HUES6 (cell line): ENCODE results near the gene RGMA.

ENCODE experiments used
- H3K27ac ChIP-seq: 2 replicates; pipeline ENCODE4 v1.7.0; 2013; ENCODE audit warnings: low read depth, mild to moderate bottlenecking, low read length, inconsistent platforms
- H3K27me3 ChIP-seq: 2 replicates; pipeline ENCODE4 v1.6.1; 2013; ENCODE audit warnings: low read length; ENCODE audit not compliant: control insufficient read depth, insufficient read depth
- H3K36me3 ChIP-seq: 2 replicates; pipeline ENCODE4 v1.6.1; 2013; ENCODE audit warnings: low read length; ENCODE audit not compliant: control insufficient read depth, insufficient read depth
- H3K4me1 ChIP-seq: 2 replicates; pipeline ENCODE4 v1.6.1; 2013; ENCODE audit warnings: low read length; ENCODE audit not compliant: control insufficient read depth, insufficient read depth
- H3K4me3 ChIP-seq: 2 replicates; pipeline ENCODE4 v1.5.1; 2013; ENCODE audit warnings: low read depth, low read length
- H3K9ac ChIP-seq: one replicate; pipeline ENCODE4 v1.6.1; 2013; ENCODE audit warnings: mild to moderate bottlenecking, low read length
- H3K9me3 ChIP-seq: 2 replicates; pipeline ENCODE4 v1.6.1; 2013; ENCODE audit warnings: low read depth, low read length; ENCODE audit not compliant: control insufficient read depth, insufficient read depth

The RGMA gene

GRCh38 chr15:93057618-93058017, 31.4 kb downstream of the RGMA start:
- Histone ChIP-seq H3K27ac (no peak overlapping the region), H3K27me3 (no peaks in the 10 kb centered on the region), H3K9me3 (no peaks in the 10 kb centered on the region), H3K9ac (no peak overlapping the region), H3K4me1 (peaks cover 42% of the 10 kb centered on the region), H3K36me3 (peaks cover 28% of the 10 kb centered on the region; the same call in 1 of the 2 replicates), H3K4me3 (no peak overlapping the region)

GRCh38 chr15:93056836-93057235, 32.2 kb downstream of the RGMA start:
- H3K4me3 ChIP-seq, result no peak overlapping the region
- no peaks in the 10 kb centered on the region for H3K9me3 ChIP-seq
- H3K4me1 ChIP-seq, result peaks cover 36% of the 10 kb centered on the region
- H3K9ac ChIP-seq, result no peak overlapping the region
- no peaks in the 10 kb centered on the region for H3K27me3 ChIP-seq
- H3K27ac ChIP-seq, result no peak overlapping the region
- peaks cover 35% of the 10 kb centered on the region for H3K36me3 ChIP-seq

- no peak overlapping the region for H3K4me3 ChIP-seq
- H3K27ac ChIP-seq, result no peak overlapping the region
- no peaks in the 10 kb centered on the region for H3K27me3 ChIP-seq
- peaks cover 21% of the 10 kb centered on the region for H3K4me1 ChIP-seq
- H3K9ac ChIP-seq, result no peak overlapping the region
- H3K9me3 ChIP-seq, result no peaks in the 10 kb centered on the region
- H3K36me3 ChIP-seq, result peaks cover 50% of the 10 kb centered on the region
Measured at GRCh38 chr15:93055211-93055610, 33.8 kb downstream of the RGMA start.

GRCh38 chr15:93052090-93052879, 36.7 kb downstream of the RGMA start:
- Histone ChIP-seq H3K9me3 (no peaks in the 10 kb centered on the region), H3K36me3 (peaks cover 76% of the 10 kb centered on the region), H3K9ac (no peak overlapping the region), H3K4me3 (no peak overlapping the region), H3K27ac (no peak overlapping the region), H3K4me1 (no peaks in the 10 kb centered on the region; the same call in 1 of the 2 replicates), H3K27me3 (no peaks in the 10 kb centered on the region)

- Histone ChIP-seq H3K4me1 (no peaks in the 10 kb centered on the region; the same call in 1 of the 2 replicates), H3K36me3 (peaks cover 78% of the 10 kb centered on the region), H3K9me3 (peaks cover 3% of the 10 kb centered on the region; the same call in 1 of the 2 replicates), H3K27me3 (no peaks in the 10 kb centered on the region), H3K27ac (no peak overlapping the region), H3K9ac (no peak overlapping the region), H3K4me3 (no peak overlapping the region)
Measured at GRCh38 chr15:93051236-93052089, 37.5 kb downstream of the RGMA start.

GRCh38 chr15:93050648-93051047, 38.4 kb downstream of the RGMA start:
- Histone ChIP-seq H3K27ac (no peak overlapping the region), H3K4me1 (no peaks in the 10 kb centered on the region), H3K27me3 (no peaks in the 10 kb centered on the region), H3K9me3 (peaks cover 8% of the 10 kb centered on the region; the same call in 1 of the 2 replicates), H3K4me3 (no peak overlapping the region), H3K9ac (no peak overlapping the region), H3K36me3 (peaks cover 84% of the 10 kb centered on the region)

GRCh38 chr15:93049914-93050578, 39.0 kb downstream of the RGMA start:
- Histone ChIP-seq H3K27me3 (no peaks in the 10 kb centered on the region), H3K4me3 (no peak overlapping the region), H3K27ac (no peak overlapping the region), H3K9me3 (peaks cover 8% of the 10 kb centered on the region; the same call in 1 of the 2 replicates), H3K4me1 (no peaks in the 10 kb centered on the region), H3K36me3 (peaks cover 86% of the 10 kb centered on the region), H3K9ac (no peak overlapping the region)

GRCh38 chr15:93049233-93049632, 39.8 kb downstream of the RGMA start:
- Histone ChIP-seq H3K27ac (no peak overlapping the region), H3K4me3 (no peak overlapping the region), H3K27me3 (no peaks in the 10 kb centered on the region), H3K36me3 (peaks cover 86% of the 10 kb centered on the region), H3K4me1 (no peaks in the 10 kb centered on the region), H3K9ac (no peak overlapping the region), H3K9me3 (peaks cover 8% of the 10 kb centered on the region; the same call in 1 of the 2 replicates)

- Histone ChIP-seq H3K27ac (no peak overlapping the region), H3K4me3 (no peak overlapping the region), H3K27me3 (no peaks in the 10 kb centered on the region), H3K36me3 (peaks cover 89% of the 10 kb centered on the region), H3K9me3 (peaks cover 8% of the 10 kb centered on the region; the same call in 1 of the 2 replicates), H3K4me1 (no peaks in the 10 kb centered on the region), H3K9ac (no peak overlapping the region)
Measured at GRCh38 chr15:93048759-93049161, 40.3 kb downstream of the RGMA start.

- H3K27me3 ChIP-seq, result no peaks in the 10 kb centered on the region
- H3K4me1 ChIP-seq, result no peaks in the 10 kb centered on the region
- H3K9me3 ChIP-seq, result peaks cover 8% of the 10 kb centered on the region; the same call in 1 of the 2 replicates
- H3K27ac ChIP-seq, result no peak overlapping the region
- no peak overlapping the region for H3K4me3 ChIP-seq
- no peak overlapping the region for H3K9ac ChIP-seq
- peaks cover 88% of the 10 kb centered on the region for H3K36me3 ChIP-seq
Measured at GRCh38 chr15:93048426-93048721, 40.6 kb downstream of the RGMA start.
